Retina (tissue), 1 donor: Measurements from ENCODE around the gene CCDC92B.

Experiments used
- DNase-seq: peaks from one replicate; pipeline ENCODE4 v3.0.0-alpha.2; 2016

The CCDC92B gene

GRCh38 chr17:2718150-2718938 lies 31.1 kb downstream of the CCDC92B start:
- DNase-seq = no peak

- DNase-seq = no peak
Observed at GRCh38 chr17:2716649-2717048, 32.8 kb downstream of the CCDC92B start.

DNA sequence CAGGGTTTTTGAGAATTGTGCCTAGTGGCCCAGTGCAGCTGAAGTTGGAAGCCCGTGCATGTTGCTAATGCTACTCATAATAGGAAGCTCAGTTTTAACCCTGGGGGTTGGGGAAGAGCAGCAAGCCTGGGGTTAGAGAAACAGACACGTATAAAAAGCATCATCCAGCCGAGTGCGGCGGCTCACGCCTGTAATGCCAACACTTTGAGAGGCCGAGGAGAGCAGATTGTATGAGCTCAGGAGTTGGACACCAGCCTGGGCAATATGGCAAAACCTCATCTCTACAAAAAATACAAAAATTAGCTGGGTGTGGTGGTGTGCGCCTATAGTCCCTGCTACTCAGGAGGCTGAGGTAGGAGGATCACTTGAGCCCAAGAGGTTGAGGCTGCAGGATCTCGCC lies 35.6 kb downstream of the CCDC92B start:
- no peak for DNase-seq

GRCh38 chr17:2712300-2713043 lies 37.0 kb downstream of the CCDC92B start:
- DNase-seq = no peak

DNA sequence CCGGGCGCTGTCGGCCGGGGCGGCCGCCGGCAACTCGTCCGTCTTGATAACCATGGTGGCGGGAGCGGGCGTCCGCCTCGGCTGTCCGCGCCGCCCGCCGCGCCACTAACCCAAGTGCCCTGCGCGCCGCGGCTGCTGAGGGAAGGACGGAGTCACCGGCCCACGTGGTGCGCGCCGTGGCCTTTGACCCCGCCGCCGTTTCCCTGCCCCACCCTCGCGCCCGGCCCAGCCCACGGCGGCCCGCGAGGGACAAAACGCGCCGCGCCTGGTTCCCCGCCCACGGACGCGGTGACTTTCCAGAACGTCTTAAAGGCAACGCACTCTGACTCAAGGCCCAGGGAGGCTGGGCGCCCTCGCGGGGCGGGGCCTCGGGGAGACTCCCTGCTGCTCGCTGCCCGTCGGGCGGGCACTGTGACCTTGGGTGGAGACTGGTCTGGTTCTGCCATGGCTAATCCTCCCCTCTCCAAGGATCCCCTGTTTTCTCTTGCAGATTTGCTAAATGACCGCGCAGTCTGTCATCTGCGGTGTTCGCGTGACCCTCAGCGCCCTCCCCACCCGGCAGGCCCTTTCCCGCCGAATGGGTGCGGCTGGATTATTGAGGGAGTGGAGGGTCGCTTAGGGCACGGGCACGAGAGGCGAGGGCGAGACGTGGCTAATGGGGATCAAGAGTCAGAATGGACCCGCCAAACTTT lies 37.7 kb downstream of the CCDC92B start, which contains the start of gene CLUH:
CLUH (minus strand) TSS at position 157 of the 692 bp plus-strand sequence; CDS start at position 54, 103 bp downstream.
- peak; percentile 98 for DNase-seq

DNA sequence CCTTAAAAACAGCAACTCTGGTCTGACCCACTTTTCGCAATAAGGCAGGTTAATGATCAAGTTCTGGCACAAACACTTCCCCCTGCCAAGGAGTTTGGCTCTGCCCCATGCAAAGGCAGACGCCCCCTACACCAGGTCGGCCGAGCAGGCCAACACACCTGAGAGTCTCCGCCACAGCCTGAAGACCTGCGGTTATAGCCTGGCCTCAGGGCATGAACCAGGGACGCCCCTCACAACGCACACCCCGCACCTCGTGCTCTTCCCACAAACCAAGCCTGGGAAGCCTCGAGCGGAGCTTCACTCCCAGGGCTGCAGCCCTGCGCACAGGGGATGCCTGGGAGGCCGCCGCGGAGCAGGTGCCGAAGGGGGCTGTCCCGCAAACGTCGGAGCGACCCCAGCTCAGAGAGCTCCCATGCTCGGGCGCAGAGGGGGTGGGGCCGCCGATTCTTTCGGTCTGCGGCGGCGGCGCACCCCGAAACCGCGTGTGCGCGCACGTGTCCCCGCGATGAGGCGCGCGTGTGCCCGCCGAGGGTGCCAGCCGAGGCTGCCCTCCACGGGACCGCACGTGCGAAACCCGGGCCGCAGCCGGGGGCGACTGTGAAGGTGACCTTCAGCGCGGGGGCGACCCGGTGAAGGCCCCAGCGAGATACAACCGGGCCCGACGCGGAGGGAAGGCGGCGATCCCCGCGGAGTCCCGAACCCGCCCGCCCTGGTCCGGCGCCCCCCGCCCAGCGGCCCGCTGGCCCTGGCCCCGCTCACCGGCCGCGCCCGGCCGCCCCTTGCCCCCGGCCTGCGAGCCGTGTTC lies 38.4 kb downstream of the CCDC92B start:
- peak; percentile 59 for DNase-seq

- DNase-seq = no peak
Observed at GRCh38 chr17:2710071-2710802, 39.2 kb downstream of the CCDC92B start.

DNA sequence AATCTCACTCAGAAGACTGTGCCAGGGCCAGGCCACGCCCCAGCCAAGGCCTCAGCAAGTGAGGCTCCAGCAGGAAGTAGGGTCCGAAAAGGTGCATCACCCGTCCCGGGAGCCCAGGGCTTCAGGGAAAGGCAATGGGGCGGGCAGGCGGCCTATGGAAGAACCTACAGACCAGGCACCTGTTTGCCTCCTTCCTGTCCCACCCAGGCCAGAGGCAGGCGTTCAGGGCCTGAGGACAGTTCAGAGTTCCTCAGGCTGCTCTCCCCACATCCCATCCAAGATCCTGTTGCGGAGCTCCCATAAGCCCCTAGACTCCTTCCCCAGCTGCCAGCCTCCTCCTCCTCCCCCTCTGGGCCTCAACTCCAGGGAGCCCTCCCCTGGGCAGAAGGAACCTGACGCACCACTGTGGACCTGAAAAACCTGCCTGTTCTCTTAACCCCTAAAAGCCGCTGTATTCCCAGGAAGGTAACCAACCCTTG lies 40.2 kb downstream of the CCDC92B start:
- DNase-seq = no peak

DNA sequence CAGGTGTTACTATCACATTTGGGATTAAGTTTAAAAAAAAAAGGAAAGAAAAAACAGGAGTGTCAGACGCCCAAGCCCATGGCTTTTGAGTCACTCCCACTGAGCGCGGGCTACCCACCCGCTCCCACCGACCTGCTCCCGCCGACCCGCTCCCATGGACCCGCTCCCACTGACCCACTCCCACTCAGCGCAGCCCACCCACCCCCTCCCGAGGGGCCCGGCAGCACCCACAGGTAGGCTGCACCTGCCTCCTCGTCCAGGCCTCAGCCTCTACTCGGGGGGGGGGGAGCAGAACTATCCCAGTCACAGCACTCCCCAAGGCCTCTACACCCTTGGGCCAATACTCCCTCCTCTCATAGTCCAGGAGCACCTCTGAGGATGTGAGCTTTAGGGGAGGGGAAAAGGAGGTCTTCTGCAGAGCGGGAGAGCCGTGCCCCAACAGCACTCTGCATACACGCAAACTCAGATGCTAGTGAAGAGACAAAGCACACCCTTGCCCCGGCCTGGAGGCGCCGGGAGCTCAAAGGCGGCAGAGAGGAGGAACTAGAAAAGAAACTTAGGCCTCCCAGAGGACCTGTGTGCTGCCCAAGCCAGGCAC lies 40.8 kb downstream of the CCDC92B start:
- no peak for DNase-seq

- no peak for DNase-seq
Observed at GRCh38 chr17:2707721-2708584, 41.5 kb downstream of the CCDC92B start.

DNA sequence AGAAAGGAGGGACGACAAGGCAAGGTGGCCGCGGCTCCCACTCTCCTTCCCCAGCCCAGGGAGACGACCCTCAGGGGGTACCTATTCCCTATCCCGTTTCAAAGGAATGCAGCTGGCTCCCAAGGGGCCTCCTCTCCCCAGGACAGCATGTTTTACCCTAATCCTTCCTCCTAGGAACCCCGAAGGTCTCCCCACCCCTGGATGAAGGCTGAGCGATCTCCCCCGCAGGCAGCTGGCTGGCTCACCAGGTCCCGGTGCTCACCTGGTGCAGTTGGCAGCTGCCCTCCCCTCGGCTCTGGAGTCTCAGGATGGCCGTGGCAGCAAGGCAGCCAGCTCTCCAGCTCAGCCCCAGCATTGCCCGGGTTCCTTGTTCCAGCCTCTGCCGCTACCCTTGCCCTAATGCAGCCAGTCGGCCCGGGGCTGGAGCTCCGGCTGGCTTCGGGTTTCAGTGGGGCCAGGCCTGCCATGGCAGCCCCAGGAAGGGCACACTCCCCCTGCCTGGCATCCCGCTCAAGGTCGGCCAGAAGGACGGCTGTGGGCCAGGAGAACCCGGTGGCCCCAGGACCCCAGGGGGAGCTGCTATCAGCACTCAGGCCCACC lies 42.4 kb downstream of the CCDC92B start:
- no peak for DNase-seq

- DNase-seq = no peak
Observed at GRCh38 chr17:2705888-2706795, 43.3 kb downstream of the CCDC92B start.

DNA sequence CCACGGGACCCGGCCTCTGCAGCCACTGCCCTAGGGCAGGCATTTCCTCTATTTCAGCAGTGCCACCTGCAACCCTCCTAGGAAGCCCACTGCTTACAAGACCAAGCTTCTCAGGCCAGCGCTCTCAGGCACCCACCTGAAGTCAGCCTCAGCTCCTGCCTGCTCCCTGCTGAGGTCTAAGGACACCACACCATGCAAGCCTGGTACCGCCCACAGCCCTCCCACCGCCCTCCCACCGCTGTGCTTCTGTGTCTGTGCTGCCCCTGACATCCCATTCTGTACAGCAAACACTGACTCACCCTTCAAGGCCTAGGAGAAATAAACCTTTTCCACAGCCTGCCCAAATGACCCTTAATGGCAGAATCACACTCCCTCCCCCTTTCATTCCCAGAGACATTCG lies 44.2 kb downstream of the CCDC92B start:
- no peak for DNase-seq

DNA sequence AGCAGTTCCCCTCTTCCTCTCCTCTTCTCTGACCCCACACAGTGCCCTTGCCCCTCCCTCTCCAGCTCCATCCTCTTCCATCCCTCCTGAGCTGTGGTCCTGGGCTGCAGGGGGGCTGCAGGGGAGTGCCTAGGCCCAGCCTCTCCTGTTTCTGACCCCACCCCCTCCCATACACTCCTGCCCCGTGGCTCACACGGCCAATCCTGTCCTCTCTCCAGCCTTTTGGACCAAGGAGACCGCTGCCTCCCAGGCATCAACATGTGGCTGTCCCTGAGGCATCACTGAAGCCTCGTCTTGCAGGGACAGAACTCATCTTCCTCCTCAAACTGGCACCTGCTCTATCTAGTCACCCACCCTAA lies 44.6 kb downstream of the CCDC92B start:
- no peak for DNase-seq

GRCh38 chr17:2704031-2704889 lies 45.2 kb downstream of the CCDC92B start:
- no peak for DNase-seq

DNA sequence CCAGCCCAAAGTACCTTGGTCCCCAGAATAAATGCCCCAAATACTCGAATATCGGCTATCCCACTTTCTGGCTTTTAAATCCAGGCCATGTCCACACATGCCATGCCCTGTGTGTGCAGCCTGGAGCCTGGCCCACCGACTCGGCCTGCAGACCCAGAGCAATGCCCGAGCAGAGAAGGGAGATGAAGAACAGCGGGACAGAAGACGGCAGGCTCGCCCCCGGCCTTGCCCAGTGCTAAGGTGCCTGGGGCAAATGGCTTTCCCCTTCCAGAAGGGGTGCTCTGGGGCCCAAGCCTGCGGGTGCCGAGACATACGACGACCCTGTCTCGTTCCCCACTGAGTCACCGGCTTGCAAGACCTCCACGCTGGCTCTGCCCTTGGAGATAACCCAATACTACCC lies 45.8 kb downstream of the CCDC92B start:
- DNase-seq = no peak

- DNase-seq = no peak
Observed at GRCh38 chr17:2703181-2703580, 46.3 kb downstream of the CCDC92B start.
